Mesodermal cell (in vitro differentiated cells): ENCODE measurements around the gene ANKRD52.
"Not testable (repeated sequence)": the region's sequence is repeated elsewhere in the genome, so short reads cannot be mapped to it uniquely, and the experiment has no call there.

Experiments
- H3K27ac ChIP-seq: 2 replicates; pipeline ENCODE4 v1.7.0; 2013; ENCODE audit warnings: mild to moderate bottlenecking, low read depth, low read length, moderate library complexity; ENCODE audit not compliant: severe bottlenecking
- H3K36me3 ChIP-seq: 2 replicates; pipeline ENCODE4 v1.7.1; 2013; ENCODE audit warnings: mild to moderate bottlenecking, low read length, moderate library complexity; ENCODE audit not compliant: control insufficient read depth, insufficient read depth
- H3K4me1 ChIP-seq: one replicate; pipeline ENCODE4 v1.7.1; 2013; ENCODE audit warnings: mild to moderate bottlenecking, low read length; ENCODE audit not compliant: insufficient read depth, control insufficient read depth, poor library complexity, severe bottlenecking
- H3K4me3 ChIP-seq: 2 replicates; pipeline ENCODE4 v1.7.0; 2013; ENCODE audit warnings: low read length, control low read depth, mild to moderate bottlenecking; ENCODE audit not compliant: insufficient read depth, poor library complexity, severe bottlenecking; ENCODE audit errors: extremely low read depth
- H3K9me3 ChIP-seq: 2 replicates; pipeline ENCODE4 v1.7.1; 2013; ENCODE audit warnings: mild to moderate bottlenecking, low read length, moderate library complexity; ENCODE audit not compliant: control insufficient read depth
- WGBS, 2 experiments: methylation state at CpG; one replicate each; pipeline ENCODE4 v1.1.5; 2013; ENCODE audit warnings: missing lambda C conversion rate in 2 of 2; ENCODE audit not compliant: insufficient coverage in 2 of 2; 5-methylcytosine and 5-hydroxymethylcytosine counted together

The ANKRD52 gene

DNA sequence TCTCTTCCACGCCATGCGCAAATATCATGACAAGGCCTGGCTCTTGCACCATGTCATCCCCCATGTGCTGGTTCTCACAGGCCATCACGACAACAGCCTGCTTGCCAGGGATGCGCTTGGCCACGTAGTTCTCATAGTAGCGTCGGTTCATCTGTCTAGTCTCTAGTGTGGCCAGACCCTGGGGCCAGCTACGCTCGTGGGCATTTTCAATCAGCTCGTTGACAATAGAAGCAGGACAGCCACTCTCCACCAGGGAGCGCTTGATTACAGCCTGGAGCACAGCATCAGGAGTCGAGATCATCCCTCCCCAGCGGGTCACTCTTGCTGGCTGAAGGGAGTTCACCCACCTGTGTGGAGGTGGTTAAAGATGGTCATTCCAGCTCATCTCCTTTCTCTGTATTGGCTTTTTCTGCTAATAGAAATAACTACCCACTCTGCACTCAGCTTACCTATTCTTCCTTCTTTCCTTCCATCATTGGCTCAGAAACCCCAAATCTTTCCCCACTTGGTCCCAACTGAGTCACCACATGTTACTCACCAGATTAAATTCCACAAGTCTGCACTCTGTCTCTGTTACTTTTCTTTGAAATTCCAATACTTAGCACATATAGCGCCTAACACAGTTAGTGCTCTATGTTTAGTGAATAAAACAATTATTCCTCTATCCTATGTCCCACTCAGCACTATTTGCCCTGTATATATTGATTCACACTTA, 51.6 kb downstream of the ANKRD52 start:
- H3K27ac ChIP-seq = no peak overlapping the region
- no peaks in the 10 kb centered on the region for H3K9me3 ChIP-seq
- H3K36me3 ChIP-seq = peaks cover 75% of the 10 kb centered on the region
- WGBS, 2 experiments = 82 to 90% methylated on average over 9 to 10 of the region's 14 CpGs
- H3K4me1 ChIP-seq = peaks cover 6% of the 10 kb centered on the region
- no peak overlapping the region for H3K4me3 ChIP-seq

DNA sequence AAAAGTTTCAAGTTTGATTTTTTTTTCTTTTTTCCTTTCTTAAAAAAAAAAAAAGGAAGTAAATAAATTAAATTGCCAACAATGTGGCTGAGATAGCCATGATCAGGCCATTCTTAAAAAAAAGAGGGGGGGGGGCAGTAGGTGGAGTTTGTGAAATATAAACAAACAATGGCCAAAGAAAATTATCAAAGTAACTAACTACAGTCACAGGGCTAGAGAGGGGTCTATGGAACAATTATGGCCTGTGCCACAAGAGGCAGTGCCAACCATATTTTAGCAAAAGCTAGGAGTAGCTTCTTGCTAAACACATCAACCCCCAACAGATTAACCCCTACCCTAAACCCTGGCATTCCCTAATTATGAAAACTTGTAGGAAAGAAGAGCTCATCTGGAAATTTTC, 52.7 kb downstream of the ANKRD52 start:
- Histone ChIP-seq H3K27ac (no peak overlapping the region), H3K4me1 (peaks cover 6% of the 10 kb centered on the region), H3K36me3 (peaks cover 63% of the 10 kb centered on the region), H3K4me3 (no peak overlapping the region), H3K9me3 (no peaks in the 10 kb centered on the region)

DNA sequence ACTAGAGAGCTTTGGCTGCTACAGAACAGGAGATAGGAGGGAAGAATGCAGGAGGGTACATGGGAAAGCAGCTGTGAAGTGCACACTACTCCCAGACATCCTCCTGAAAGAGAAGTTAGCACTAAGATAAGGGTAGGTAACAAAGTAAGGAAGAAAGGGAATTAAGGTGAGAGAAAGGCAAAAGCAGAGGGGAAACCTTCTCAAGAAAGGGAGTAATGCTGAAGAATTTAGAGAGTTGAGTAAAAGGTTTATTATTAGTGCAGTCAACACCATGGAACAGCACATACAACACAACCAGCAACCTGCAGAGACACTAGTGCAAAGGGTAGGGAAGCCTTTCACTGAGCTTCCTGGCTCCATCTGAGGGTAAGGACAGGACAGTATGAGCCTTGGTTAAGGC, 53.9 kb downstream of the ANKRD52 start:
- H3K4me1 ChIP-seq = peaks cover 8% of the 10 kb centered on the region
- H3K27ac ChIP-seq = peak overlapping the region; percentile 49
- peaks cover 52% of the 10 kb centered on the region for H3K36me3 ChIP-seq
- no peaks in the 10 kb centered on the region for H3K9me3 ChIP-seq
- H3K4me3 ChIP-seq = no peak overlapping the region

DNA sequence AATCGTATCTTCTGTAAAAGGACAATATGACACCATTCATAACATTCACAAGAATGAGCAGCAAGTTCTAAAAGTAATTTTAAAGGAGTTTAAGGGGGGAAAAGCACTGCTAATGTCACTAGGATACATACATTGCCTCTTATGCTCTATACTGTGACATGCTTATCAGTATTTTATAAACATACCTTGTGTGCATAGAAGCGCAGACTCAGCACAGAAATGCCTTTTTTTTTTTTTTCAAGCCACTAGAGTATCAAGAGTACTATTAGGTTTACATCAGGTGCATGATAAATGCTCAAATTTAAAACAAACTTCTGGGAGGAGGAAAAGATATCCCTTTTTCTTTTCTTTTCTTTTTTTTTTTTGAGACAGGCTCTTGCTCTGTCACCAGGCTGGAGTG, 55.3 kb downstream of the ANKRD52 start:
- H3K4me3 ChIP-seq = no peak overlapping the region
- H3K36me3 ChIP-seq = peaks cover 40% of the 10 kb centered on the region
- WGBS, 2 experiments = no CpG with 5 or more reads among the region's 2 CpGs
- H3K27ac ChIP-seq = no peak overlapping the region
- H3K9me3 ChIP-seq = no peaks in the 10 kb centered on the region
- H3K4me1 ChIP-seq = peaks cover 16% of the 10 kb centered on the region

DNA sequence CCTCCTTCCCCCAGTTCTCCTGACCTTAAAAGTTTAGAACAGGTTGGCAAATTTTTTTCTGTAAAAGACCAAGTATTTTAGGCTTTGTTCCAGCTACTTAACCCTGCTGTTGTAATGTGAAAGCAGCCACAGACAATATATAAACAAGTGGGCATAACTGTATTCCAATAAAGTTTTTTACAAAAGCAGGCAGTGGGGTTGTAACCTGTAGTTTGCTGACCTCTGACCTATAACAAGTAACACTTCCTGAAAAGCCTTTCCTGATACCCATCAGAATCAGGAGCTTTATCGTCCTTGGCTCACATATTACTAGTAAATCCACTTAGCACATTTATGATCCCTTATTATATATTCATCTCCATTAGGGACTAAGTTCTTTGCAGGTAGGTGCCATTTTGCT, 55.8 kb downstream of the ANKRD52 start:
- Histone ChIP-seq H3K4me3 (no peak overlapping the region), H3K27ac (no peak overlapping the region), H3K9me3 (no peaks in the 10 kb centered on the region), H3K4me1 (peaks cover 19% of the 10 kb centered on the region), H3K36me3 (peaks cover 36% of the 10 kb centered on the region)
- WGBS, 2 experiments = 80% methylated on average over 1 of the region's 1 CpG; no CpG with 5 or more reads in 1 of the 2 experiments

DNA sequence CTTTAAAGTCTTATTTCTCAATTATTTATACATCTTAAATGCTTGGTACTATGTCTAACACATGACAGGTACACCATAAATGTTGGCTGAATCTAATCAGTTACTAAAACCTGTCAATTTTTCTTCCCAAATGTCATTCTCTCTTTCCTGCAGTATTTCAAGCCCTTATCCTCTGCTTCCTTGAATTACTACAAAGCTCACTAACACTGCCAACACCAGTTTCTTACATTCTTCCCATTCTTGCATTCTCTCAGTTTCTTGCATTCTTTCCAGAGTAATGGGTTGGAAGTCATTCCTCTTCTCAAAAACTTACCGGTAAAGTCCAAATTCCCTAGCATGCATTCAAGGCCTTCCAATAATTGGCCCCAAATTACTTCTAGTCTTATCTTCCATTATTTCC, 59.3 kb downstream of the ANKRD52 start:
- no peaks in the 10 kb centered on the region for H3K9me3 ChIP-seq
- peaks cover under 1% of the 10 kb centered on the region for H3K36me3 ChIP-seq
- no peak overlapping the region for H3K4me3 ChIP-seq
- peak overlapping the region; percentile 97 for H3K27ac ChIP-seq
- H3K4me1 ChIP-seq = peaks cover 19% of the 10 kb centered on the region
- WGBS, 2 experiments = 31 to 64% methylated on average over 1 of the region's 1 CpG

DNA sequence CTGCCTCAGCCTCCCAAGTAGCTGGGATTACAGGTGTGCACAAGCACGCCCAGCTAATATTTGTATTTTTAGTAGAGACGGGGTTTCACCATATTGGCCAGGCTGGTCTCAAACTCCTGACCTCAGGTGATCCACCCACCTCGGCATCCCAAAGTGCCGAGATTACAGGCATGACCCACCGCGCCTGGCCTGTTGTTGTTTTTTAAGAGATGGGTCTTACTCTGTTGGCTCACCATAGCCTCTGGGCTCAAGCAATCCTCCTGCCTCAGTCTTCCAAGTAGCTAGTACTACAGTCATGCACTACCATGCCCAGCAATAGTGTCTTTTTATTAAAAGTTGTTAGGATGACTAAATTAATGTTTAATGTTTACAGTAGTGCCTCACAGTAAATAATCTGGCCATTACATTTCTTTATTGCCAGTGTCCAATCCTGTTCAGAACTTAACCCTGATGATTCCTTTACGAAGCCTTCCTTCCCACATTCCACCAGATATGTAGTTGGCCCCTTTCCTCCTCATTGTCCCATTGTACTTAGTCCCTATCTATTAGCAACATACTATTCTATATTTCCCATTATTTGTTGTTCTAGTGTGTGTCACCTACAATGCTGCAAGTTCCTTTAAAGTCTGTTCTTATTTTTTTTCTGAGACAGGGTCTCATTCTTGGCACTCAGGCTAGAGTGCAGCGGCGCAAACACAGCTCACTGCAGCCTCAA, 60.1 kb downstream of the ANKRD52 start:
- H3K9me3 ChIP-seq = peaks cover 4% of the 10 kb centered on the region
- peaks cover 19% of the 10 kb centered on the region for H3K4me1 ChIP-seq
- H3K27ac ChIP-seq = peak overlapping the region; percentile 97
- H3K4me3 ChIP-seq = no peak overlapping the region
- no peaks in the 10 kb centered on the region for H3K36me3 ChIP-seq
- WGBS, 2 experiments = 92 to 99% methylated on average over 6 to 9 of the region's 9 CpGs

DNA sequence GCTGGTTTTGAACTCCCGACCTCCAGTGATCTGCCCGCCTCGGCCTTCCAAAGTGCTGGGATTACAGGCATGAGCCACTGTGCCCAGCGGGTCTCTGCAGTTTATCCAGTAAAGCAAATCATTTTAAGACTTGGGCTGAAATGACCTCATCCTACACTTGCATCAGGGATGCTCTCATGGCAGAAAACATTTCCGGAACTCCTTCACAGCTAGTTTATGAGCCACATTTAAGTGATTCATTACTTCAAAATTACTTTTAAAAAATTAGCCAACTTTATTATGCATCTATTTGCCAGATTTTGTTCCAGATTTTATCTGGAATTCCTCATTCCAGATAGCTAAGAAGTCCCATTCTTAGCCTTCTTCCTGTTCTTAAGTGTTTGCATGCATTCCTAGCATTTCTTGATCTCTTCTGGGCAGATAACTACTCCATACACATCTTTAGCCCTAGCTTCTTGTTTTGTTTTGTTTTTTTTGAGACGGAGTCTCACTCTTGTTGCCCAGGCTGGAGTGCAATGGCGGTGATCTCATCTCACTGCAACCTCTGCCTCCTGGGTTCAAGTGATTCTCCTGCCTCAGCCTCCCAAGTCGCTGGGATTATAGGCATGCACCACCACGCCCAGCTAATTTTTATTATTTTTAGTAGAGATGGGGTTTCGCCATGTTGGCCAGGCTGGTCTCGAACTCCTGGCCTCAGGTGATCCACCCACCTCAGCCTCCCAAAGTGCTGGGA, 61.2 kb downstream of the ANKRD52 start:
- WGBS, 2 experiments = 79 to 82% methylated on average over 9 to 10 of the region's 11 CpGs
- H3K27ac ChIP-seq = peak overlapping the region; percentile 97
- peaks cover 13% of the 10 kb centered on the region for H3K4me1 ChIP-seq
- not testable (repeated sequence) for H3K9me3 ChIP-seq, H3K36me3 ChIP-seq, H3K4me3 ChIP-seq

DNA sequence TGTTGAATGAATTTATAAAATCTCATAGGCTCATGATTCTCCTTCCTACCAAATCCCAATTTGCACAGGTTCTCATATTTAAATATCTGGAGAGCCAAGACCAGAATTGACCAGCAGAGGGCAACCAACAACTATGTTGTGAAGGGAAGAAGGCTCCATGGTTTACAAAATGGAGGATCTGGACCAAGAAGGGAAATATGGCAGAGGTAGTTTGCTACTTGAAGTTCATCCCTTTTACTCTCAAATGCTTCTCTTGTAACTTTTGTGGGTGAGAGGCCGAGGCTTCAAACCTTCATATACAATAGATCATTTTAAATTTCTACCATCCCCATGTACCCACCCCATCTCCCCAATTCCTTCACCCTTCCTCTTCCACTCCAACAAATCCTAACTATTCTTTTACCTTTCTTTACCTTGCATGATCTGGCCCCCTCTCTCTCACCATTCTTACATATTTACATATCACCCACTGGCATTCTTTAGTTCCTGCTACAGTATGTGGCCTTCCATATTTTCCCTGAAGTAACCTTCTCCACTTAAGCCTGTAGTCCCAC, 65.1 kb downstream of the ANKRD52 start:
- Histone ChIP-seq H3K36me3 (peaks cover under 1% of the 10 kb centered on the region), H3K27ac (no peak overlapping the region), H3K4me3 (no peak overlapping the region), H3K4me1 (peaks cover 4% of the 10 kb centered on the region), H3K9me3 (peaks cover 4% of the 10 kb centered on the region)
- WGBS, 2 experiments = 25 to 67% methylated on average over 1 of the region's 1 CpG

DNA sequence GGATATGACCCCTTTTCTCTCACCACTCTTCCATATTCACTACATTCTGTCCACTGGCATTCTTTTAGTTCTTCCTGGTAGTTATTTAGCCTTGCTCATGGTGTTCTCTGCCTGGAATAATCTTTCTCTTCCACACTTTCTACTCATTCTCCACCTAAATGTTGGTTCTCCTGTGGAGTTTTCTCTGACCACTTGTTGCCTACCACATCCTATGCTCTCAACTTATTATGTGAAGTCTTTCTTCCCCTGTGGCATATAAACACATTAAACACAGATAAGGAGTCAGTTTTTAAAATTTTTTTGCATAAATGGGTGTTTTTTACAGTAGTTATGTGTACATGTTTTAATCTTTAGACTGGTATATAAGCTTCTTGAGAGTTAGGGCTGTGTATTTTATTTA, 65.6 kb downstream of the ANKRD52 start:
- H3K4me1 ChIP-seq = peaks cover 7% of the 10 kb centered on the region
- H3K27ac ChIP-seq = no peak overlapping the region
- H3K36me3 ChIP-seq = peaks cover 5% of the 10 kb centered on the region
- no peak overlapping the region for H3K4me3 ChIP-seq
- peaks cover 4% of the 10 kb centered on the region for H3K9me3 ChIP-seq
